ENCODE measurements around the gene TIPRL.

Gene TIPRL

DNA sequence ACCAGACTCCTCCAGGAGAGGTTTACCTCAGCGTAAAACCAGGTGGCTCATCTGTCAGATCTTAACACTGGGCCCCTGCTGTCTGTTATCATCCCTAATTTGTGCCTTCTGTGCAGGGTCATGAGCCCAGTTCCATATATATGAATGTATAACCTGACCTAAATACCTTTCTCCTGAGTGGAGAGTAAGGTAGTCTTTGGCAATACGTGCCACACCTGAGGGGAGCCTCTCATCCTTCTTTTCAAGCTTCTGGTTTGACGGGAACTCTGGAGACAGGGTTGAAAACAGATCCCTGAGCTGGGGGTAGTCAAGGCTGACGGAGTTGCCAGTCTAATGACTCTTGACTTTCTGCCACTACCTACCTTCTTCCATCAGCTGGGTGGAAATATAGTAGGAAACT is 51.1 kb downstream of the TIPRL start:
- TF ChIP-seq, protein P1, sequence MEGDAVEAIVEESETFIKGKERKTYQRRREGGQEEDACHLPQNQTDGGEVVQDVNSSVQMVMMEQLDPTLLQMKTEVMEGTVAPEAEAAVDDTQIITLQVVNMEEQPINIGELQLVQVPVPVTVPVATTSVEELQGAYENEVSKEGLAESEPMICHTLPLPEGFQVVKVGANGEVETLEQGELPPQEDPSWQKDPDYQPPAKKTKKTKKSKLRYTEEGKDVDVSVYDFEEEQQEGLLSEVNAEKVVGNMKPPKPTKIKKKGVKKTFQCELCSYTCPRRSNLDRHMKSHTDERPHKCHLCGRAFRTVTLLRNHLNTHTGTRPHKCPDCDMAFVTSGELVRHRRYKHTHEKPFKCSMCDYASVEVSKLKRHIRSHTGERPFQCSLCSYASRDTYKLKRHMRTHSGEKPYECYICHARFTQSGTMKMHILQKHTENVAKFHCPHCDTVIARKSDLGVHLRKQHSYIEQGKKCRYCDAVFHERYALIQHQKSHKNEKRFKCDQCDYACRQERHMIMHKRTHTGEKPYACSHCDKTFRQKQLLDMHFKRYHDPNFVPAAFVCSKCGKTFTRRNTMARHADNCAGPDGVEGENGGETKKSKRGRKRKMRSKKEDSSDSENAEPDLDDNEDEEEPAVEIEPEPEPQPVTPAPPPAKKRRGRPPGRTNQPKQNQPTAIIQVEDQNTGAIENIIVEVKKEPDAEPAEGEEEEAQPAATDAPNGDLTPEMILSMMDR (IDR thresholded peaks at IDR 0.05; ENCODE audit: insufficient read depth, low read length, missing control alignments) = no peak
- POLR2A ChIA-PET = no interaction called here
- no peak overlapping the region for H3K4me3 ChIP-seq (ENCODE audit: low read depth, low read length)
- CTCF ChIA-PET = interaction anchor here (1.2 kb wide), 1 partner anchor 12 kb away, joined by 3 read pairs; no protein-coding TSS in a partner anchor
- no peak for DNase-seq (ENCODE audit: low read depth, low spot score)

DNA sequence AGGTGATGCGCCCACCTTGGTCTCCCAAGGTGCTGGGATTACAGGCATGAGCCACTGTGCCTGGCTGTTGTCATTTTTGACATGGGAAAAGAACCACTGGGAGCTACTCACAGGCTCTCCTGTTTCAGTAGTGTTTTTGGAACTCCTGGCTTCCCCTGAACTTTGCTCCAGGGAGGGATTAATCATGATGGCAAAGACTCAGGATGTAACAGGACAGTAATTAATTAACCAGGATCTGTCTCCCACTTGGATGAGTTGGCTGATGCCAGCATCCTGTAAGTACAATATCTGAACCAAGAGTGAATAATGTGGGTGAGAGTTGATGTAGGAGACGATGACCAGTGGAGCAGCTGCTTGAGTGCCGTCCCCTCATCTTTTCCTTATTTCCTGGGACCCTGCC is 51.9 kb downstream of the TIPRL start:
- no peak for DNase-seq (ENCODE audit: low read depth, low spot score)
- ChIA-PET POLR2A (no interaction called here), CTCF (interaction anchor here (1.2 to 2.2 kb wide), 2 partner anchors 13 to 112 kb away, joined by 3 to 7 read pairs; no protein-coding TSS in a partner anchor)

DNA sequence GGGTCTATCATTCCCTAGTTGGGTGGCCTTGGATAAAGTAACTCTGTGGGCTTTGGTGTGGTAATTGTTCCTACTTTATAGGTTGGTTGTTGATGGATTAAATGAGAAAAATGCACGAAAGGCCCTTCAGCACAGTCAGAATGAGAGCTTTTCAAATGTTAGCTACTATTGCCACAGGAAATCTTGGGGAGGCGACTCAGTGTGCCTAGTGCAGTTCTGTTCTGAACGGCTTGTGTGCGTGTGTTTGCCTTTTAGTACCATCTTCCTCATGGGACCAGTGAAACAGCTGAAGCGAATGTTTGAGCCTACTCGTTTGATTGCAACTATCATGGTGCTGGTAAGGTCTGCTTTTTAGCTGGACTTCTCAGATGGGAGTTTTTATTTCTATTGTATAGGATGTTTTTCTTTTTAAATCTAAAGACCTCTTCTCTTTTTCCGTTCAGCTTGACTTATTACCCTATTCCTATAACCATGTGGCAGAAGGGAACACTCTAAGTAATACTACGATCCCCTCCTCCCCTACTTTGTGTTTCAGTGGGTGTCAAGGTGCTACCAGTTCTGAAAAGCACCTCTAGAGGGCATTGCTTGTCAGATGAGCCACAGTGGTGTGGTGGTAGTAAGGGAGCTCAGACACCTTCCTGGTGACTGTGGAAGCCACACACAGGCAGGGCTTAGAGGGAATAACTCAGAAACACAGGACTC is 56.2 kb downstream of the TIPRL start:
- DNase-seq (ENCODE audit: low read depth, low spot score) = no peak
- CTCF ChIA-PET = interaction anchor here (0.6 to 3.2 kb wide), 20 partner anchors 9 to 520 kb away, joined by 3 to 25 read pairs (median 5); partner anchors contain the start of gene SFT2D2
- TF ChIP-seq, protein P1 (IDR thresholded peaks at IDR 0.05; ENCODE audit: insufficient read depth, low read length, missing control alignments) = peak; percentile 68
- POLR2A ChIA-PET = no interaction called here
- H3K4me3 ChIP-seq (ENCODE audit: low read depth, low read length) = no peak overlapping the region

More for the DNA sequence above, 51.9 kb downstream of the TIPRL start:
- H3K4me3 ChIP-seq (ENCODE audit: low read depth, low read length) = no peak overlapping the region
- TF ChIP-seq, protein P1 (IDR thresholded peaks at IDR 0.05; ENCODE audit: insufficient read depth, low read length, missing control alignments) = no peak

DNA sequence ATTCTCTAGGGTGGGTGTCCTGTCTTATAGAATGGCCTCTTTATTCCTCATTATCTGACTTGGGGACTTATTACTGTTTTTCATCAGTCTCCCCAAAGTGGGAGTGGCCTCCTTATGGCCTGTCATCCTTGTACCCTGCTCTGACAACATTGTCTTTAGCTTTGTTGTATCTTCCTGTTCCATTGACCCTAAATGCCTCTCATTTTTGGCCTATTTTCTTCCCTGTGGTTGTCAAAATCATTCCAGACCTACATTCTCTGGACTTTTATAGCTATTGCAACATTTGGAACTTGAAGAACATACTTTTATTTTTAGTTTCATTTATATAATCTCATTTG is 56.8 kb downstream of the TIPRL start:
- no peak overlapping the region for H3K4me3 ChIP-seq (ENCODE audit: low read depth, low read length)
- ChIA-PET CTCF (interaction anchor here (0.7 to 3.2 kb wide), 18 partner anchors 8 to 521 kb away, joined by 3 to 25 read pairs (median 6); partner anchors contain the start of gene SFT2D2), POLR2A (no interaction called here)
- DNase-seq (ENCODE audit: low read depth, low spot score) = no peak
- TF ChIP-seq, protein P1 (IDR thresholded peaks at IDR 0.05; ENCODE audit: insufficient read depth, low read length, missing control alignments) = no peak

DNA sequence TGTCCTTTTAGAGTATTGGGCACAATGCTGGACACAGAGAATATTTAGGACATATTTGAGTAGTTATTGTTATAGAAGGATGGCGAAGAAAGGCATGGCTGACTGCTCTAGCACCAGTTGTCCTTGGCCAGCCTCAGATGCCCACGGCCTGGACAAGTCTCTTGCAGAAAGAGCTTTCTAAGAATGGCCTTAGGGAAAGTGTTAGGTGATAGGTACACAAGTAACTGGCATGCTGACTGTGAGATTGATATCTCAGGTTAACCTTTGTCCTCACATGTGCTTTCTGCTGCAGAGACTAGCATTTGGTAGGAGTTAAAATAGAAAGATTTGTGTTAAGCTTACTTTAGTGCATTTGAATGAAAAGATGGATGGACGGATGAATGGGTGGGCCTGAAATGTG is 57.2 kb downstream of the TIPRL start:
- DNase-seq (ENCODE audit: low read depth, low spot score) = no peak
- no peak overlapping the region for H3K4me3 ChIP-seq (ENCODE audit: low read depth, low read length)
- ChIA-PET CTCF (interaction anchor here (0.7 to 3.2 kb wide), 17 partner anchors 8 to 130 kb away, joined by 3 to 25 read pairs (median 6); partner anchors contain the start of gene SFT2D2), POLR2A (no interaction called here)
- TF ChIP-seq, protein P1 (IDR thresholded peaks at IDR 0.05; ENCODE audit: insufficient read depth, low read length, missing control alignments) = no peak

DNA sequence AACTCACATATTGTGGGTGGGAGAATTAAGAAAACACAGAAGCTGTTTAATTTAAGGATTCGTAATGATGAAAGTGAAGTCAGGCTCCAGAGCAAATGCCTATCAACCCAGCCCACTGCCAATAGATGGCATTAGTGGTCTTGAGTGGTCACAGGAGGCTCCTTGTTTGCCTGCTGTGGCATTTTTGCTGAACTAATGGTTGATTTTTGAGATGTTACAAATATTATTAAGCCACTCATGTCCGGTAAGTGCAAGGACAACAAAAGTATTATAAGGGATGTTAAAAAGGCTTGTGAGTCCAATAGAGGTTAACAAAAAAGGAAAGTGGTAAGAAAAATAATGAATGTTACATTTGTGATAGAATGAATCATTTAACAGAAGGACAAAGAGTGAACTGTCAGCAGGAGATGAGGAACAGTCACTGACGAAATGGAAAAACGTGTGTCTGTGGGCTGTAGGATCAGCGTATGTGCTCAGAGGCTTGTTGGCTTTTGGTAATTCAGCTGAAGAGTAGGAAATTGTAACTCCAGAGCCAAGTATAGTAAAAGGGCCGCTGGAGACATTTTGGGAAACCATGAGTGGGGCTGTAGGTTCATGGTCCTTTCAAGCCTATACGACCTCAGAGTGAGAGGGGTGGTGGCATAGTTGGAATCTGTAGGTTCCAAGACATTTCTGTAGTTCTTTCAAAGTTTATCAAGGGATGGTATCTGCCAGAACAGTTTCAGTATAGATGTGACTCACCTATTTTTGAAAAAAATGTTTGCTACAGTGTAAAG is 58.3 kb downstream of the TIPRL start:
- ChIA-PET POLR2A (no interaction called here), CTCF (interaction anchor here (1.5 to 3.2 kb wide), 3 partner anchors 11 to 91 kb away, joined by 3 to 25 read pairs (median 13); partner anchors contain the start of gene SFT2D2)
- no peak overlapping the region for H3K4me3 ChIP-seq (ENCODE audit: low read depth, low read length)
- TF ChIP-seq, protein P1 (IDR thresholded peaks at IDR 0.05; ENCODE audit: insufficient read depth, low read length, missing control alignments) = no peak
- DNase-seq (ENCODE audit: low read depth, low spot score) = no peak

All from AG04449 (cell line).